ENCODE data around the gene LENG8. TPM values are rescaled to one million over a fixed set of nuclear protein-coding genes. Genes with fewer than 3 reads are reported as not detected.

Gene LENG8
- total RNA-seq, 3 donors from 2014 or later, result 157 to 214 (median 199) TPM

- no peaks in the 10 kb centered on the region for H3K9me3 ChIP-seq
- ATAC-seq, result peak; percentile 84
- H3K4me3 ChIP-seq, result peak within 1 kb of the TSS; percentile 36
- peak; percentile 86 to 88 (median 88) for DNase-seq
- no peak for TF ChIP-seq CTCF (IDR thresholded peaks at IDR 0.05)
- intact Hi-C loops (cut with DNase I, micrococcal nuclease), result no loop called here
- no peaks in the 10 kb centered on the region for H3K36me3 ChIP-seq (ENCODE audit: low read depth)
- peaks cover 35% of the 10 kb centered on the region for H3K4me1 ChIP-seq (ENCODE audit: low read depth)
Measured at GRCh38 chr19:54473071-54473891, 24.3 kb downstream of the LENG8 start, which contains the start of gene CDC42EP5. Gene CDC42EP5 (minus strand): TSS chr19:54473296. CDS start chr19:54465547, 7,749 bp downstream.

- no peak for TF ChIP-seq CTCF (IDR thresholded peaks at IDR 0.05)
- DNase-seq (peak in 1 of 3 donors; percentile 54), ATAC-seq (no peak)
- intact Hi-C loops (cut with DNase I, micrococcal nuclease), result no loop called here
- Histone ChIP-seq H3K4me1 (ENCODE audit: low read depth) (peaks cover 34% of the 10 kb centered on the region), H3K4me3 (no peak overlapping the region), H3K36me3 (ENCODE audit: low read depth) (no peaks in the 10 kb centered on the region), H3K9me3 (no peaks in the 10 kb centered on the region)
Measured at GRCh38 chr19:54473892-54474372, 24.9 kb downstream of the LENG8 start.

GRCh38 chr19:54475706-54476105 lies 26.7 kb downstream of the LENG8 start:
- Histone ChIP-seq H3K9me3 (no peaks in the 10 kb centered on the region), H3K36me3 (ENCODE audit: low read depth) (no peaks in the 10 kb centered on the region), H3K4me1 (ENCODE audit: low read depth) (peaks cover 21% of the 10 kb centered on the region), H3K4me3 (no peak overlapping the region)
- ATAC-seq (no peak), DNase-seq (peak in 1 of 3 donors; percentile 39)
- intact Hi-C loops (cut with DNase I, micrococcal nuclease), result no loop called here
- no peak for TF ChIP-seq CTCF (IDR thresholded peaks at IDR 0.05)

GRCh38 chr19:54477650-54478049 lies 28.7 kb downstream of the LENG8 start:
- H3K4me1 ChIP-seq (ENCODE audit: low read depth), result peaks cover 20% of the 10 kb centered on the region
- no peak for TF ChIP-seq CTCF (IDR thresholded peaks at IDR 0.05)
- ATAC-seq (peak; percentile 58), DNase-seq (peak in 1 of 3 donors; percentile 55)
- H3K4me3 ChIP-seq, result no peak overlapping the region
- H3K36me3 ChIP-seq (ENCODE audit: low read depth), result no peaks in the 10 kb centered on the region
- H3K9me3 ChIP-seq, result no peaks in the 10 kb centered on the region
- intact Hi-C loops (cut with DNase I, micrococcal nuclease), result no loop called here

GRCh38 chr19:54478677-54479266 lies 29.8 kb downstream of the LENG8 start:
- DNase-seq (no peak), ATAC-seq (peak; percentile 57)
- Histone ChIP-seq H3K9me3 (no peaks in the 10 kb centered on the region), H3K4me1 (ENCODE audit: low read depth) (peaks cover 11% of the 10 kb centered on the region), H3K36me3 (ENCODE audit: low read depth) (no peaks in the 10 kb centered on the region), H3K4me3 (no peak overlapping the region)
- peak; percentile 34 for TF ChIP-seq CTCF (IDR thresholded peaks at IDR 0.05)
- intact Hi-C loops (cut with DNase I, micrococcal nuclease), result no loop called here
